Measurements from ENCODE around the gene PCARE.

The PCARE gene

GRCh38 chr2:29033172-29033571, 41.2 kb downstream of the PCARE start:
- DNase-seq = no peak

GRCh38 chr2:29032189-29032588, 42.1 kb downstream of the PCARE start:
- no peak for DNase-seq

DNA sequence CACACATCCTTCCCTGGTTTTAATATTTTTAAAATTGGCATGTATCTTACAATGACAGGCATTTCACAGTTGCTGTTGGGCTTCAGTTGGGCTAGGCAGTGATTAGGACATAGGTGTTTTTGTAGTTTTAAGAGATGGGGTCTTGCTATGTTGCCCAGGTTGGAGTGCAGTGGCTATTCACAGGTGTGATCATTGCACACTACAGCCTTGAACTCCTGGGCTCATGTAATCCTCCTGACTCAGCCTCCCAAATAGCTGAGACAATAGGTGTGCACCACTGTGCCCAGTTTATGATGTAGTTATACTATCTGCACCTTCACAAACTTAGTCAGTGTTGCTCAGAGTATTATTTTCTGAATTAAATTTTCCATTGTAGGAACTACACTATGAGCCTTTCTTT, 43.3 kb downstream of the PCARE start:
- DNase-seq = no peak

- no peak for DNase-seq
Measured at GRCh38 chr2:29025711-29026110, 48.6 kb downstream of the PCARE start.

DNA sequence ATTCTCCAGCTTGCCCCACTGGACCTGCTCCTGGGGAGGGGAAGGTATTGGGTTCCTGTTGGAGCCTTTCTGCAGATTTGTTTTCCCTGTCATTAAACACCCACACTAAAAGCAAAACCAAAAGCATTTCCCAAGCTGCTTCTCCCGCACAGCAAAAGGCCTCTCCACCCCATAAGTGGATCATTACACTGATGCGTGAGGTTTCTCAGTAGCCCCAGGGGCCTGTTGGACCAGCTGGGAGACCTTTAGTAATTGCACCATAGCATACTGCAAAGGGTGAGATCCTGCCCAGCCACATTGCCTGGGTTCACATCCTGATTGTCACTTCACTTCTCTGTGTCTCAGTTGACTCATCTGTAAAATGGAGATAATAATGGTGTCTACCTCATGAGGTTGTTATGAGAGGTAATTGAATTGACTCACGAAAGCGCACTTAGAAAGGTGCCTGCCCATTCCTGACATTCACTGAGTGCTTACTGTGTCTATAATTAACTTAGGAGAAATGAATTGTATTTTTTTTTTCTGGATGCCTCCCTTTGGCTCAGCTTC, 49.4 kb downstream of the PCARE start:
- no peak for DNase-seq

GRCh38 chr2:29023188-29023587, 51.1 kb downstream of the PCARE start:
- DNase-seq = no peak

DNA sequence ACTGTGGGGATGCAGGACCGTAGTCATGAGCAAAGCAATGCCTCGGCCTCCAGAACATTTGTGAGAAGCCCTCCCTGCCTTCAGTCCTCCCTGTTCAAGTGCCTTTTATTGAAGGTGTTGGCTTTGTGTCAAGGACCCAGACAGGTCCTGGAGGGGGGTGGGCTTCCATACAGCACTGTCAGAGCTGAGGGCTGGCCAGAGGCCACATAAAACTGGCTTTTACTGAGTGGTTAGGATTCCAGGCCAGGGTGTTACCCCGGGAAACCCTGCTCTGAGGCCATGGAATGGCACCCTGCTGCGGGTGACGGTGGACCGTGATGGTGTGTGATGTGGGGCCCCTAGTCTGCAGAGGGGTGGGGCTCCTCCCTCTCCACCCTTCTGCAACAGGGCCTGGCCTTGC, 51.6 kb downstream of the PCARE start:
- DNase-seq = no peak

DNA sequence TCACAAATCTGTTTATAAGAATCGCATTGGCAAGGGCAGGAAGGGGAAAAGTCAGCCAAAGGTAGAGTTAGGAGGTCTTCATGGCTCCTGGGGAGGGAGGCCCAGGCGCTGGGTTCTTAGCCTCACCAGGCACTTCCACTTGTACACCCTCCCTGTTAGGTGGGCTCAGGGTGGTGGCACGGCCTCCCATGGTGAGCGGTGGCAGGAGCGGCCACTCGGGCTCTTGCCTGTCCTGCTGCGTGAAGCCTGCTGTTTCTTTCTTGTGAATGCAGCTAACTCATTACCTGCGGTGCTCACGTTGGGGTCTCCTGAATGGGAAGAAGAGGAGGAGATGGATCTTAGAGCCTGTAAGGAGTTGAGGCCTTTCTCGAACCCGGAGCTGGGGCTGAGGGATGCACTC, 52.4 kb downstream of the PCARE start:
- no peak for DNase-seq

DNA sequence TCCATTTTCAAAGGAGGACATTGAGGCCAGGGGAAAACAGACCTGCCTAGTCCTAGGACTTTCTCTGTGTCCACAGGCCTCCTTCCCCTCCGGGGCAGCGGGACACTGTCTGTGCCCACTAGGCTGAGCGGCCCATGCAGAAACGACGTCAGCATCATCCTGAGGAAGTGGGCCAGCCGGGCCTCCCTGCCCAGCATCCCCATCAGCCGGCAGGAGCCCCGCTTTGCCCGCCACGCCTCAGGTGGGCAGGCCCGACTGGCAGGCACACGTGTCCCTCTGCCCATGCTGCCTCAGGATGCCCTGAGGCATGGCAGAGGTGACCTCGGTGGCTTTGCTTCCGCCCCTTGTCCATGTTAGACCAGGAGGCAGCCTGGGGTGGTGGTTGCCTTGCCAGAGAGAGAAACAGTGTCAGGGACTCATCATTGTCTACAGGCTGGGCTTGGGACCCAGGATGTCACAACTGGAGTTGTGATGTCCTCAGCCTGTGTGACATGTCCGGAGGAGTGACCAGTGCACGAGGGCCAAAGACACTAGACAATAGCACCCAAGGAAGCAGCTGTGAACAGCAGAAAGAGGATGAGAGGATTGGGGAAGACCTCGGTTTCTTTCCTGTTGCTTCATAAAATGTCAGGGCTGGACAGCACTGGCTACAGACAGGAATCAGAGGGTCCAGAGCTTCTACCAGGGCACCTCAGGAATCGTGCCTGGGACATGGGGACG, 56.4 kb downstream of the PCARE start:
- DNase-seq = no peak

DNA sequence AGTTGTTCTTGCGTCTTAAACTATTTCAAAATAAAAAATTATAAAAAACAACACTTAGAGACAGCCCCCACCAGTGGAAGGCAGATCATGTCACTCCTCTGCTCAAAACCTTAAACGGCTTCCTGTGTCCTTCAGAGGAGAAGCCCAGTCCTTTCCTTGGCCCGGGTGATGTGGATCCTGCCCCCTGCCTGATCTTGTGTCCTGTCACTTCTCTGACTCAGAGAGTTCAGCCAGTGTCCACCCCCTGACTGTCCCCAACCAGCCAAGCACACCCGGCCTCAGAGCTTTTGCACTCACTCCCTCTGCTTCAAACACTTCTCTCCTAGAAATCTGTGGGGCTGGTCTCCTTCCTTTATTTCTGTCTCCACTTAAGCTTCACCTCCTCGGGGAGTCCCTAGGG, 57.8 kb downstream of the PCARE start:
- no peak for DNase-seq

GRCh38 chr2:29015701-29016470, 58.4 kb downstream of the PCARE start:
- no peak for DNase-seq

GRCh38 chr2:29014811-29015421, 59.4 kb downstream of the PCARE start:
- peak; percentile 86 for DNase-seq

- no peak for DNase-seq
Measured at GRCh38 chr2:29014331-29014730, 60.0 kb downstream of the PCARE start.

- no peak for DNase-seq
Measured at GRCh38 chr2:29013057-29013780, 61.1 kb downstream of the PCARE start.

GRCh38 chr2:29012211-29012681, 62.1 kb downstream of the PCARE start:
- DNase-seq = peak; percentile 51

All from CD4-positive, alpha-beta T cell treated with Interleukin-6 for 4 hours (primary cell).